Measurements from ENCODE around the gene PGAP3.

The PGAP3 gene

GRCh38 chr17:39655105-39655504 is 32.8 kb downstream of the PGAP3 start:
- no peak for DNase-seq

GRCh38 chr17:39653662-39654331 is 34.1 kb downstream of the PGAP3 start:
- DNase-seq = peak; percentile 40

- DNase-seq = no peak
Observed at GRCh38 chr17:39653316-39653661, 34.6 kb downstream of the PGAP3 start.

DNA sequence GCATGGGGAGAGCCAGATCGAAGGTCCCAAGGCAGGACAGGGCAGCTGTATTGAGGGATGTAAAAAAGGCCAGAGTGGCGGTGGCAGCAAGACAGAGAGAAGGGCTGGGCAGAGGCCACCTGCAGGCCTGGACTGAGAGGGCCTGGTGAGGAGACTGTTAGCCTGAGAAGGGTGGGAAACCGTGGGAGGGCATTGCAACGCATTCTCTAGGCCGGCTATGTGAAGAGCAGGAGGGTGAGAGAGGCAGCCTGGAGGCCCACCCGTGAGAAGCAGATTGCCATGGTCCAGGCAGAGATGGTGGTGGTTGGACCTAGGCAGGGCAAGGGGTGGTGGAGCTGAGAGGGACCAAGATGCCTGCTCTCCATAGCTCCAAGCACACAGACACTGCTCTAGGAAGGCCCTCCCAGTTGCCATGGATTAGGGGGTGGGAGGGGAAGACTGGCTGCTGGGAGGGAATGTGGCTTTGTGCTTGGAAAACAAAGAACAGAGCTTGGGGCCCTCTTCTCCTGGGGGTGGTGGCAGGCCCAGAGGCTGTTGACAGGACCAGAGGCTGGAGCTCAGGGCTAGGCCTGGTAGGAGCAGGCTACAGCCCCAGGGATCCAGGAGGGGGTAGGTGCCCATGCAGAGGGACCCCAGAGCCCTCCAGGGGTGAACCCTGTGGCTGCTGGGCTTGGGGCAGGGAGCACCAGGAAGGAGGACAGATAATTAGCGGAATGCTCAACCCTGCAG is 35.1 kb downstream of the PGAP3 start:
- DNase-seq = no peak

DNA sequence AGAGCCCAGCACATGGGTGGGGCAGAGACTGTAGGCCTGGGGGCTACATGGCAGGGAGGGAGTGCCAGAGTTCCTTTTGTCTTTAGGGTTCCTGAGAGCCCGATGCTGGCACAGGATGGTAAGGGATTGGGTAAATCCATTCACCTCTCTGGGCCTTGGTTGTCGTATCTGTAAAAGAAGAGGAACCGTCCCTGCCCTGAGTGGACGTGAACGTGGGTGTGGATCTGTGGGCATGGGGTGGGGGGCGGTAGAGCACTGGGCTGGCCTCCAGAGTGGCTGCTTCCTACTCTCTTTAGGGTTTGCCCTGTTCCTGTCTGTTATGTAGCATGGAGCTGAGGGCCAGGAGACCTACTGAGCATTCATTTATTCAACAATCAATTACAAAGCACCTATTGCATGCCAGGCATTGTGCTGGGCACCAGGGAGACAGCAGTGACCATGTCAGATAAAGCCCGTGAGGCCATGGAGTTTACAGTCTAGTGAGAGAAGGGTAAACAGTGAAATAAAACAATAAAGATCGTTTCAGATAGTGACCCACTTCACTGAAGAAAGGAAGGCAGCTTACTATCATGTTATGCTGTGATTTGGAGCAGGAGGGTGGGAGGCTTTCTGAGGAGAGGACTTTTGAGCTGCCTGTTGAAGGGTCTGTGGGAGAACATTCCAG is 35.8 kb downstream of the PGAP3 start:
- no peak for DNase-seq

DNA sequence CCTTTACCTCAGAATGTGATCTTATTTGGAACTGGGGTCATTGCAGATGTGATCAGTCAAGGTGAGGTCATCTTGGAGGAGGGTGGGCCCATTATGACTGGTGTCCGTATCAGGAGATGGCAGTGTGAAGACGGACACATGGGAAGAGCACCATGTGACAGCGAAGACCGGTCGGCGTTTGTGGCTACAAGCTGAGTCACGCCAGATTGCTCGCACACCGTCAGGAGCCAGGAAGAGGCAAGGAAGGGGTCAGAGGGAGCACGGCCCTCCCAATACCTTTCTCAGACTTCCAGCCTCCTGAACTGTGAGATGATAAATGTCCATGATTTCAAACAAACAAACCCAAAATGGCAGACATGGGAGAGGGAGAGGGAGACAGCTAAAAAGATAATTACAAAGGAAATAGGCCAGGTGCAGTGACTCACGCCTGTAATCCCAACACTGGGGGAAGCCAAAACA is 37.7 kb downstream of the PGAP3 start:
- no peak for DNase-seq

DNA sequence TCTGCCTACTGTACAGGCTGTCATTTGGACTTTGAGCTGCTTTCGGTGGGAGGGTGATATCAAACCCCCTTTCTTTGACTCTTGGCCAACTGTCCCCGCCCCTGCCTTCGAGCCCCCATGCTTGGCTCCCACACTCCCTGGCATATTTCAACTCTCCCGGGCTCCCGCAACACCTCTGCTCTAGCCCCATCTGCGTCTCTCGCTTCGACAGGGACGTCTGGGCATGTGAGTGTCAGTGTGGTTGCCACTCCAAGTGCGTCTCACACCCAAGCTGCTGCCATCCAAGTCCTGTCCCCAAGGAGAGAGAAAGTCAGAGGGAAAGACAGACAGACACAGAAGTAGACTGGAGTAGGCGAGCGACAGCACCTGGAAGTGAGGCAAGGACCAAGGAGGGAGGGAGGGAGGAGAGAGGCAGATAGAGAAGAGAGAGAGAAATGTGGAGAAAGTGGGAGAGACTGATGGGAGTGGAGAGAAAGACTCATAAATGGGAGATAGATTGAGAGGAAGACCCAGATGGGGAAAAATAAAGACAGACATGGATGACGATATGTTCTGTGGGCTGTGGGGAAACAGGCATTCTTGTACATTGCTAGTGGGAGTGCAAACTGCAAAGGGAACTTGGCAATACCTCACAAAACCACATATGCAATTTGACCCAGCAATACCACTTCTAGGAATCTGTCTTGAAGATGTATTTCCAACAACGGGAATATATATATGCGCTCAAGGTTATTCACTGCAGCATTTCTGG is 39.1 kb downstream of the PGAP3 start:
- peak; percentile 64 for DNase-seq

DNA sequence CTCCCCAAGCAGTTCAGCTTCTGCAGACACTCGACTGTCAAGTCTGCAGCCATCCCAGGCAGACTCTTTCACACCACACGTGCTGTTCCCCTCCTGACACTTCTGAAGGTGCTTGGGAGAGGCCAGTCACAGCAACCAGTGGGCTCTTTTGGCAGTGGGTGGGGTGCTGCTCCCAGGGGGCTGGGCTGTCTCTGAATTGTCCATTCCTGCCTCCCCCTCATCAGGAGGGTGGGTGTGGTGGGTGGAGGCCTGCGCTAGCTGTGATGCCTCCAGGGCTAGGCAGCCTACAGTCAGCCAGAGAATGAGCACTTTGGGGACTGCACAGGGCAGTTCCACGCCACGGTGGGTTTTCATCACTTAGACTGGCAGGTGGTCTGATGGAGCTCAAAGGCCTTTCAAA is 40.6 kb downstream of the PGAP3 start:
- DNase-seq = no peak

DNA sequence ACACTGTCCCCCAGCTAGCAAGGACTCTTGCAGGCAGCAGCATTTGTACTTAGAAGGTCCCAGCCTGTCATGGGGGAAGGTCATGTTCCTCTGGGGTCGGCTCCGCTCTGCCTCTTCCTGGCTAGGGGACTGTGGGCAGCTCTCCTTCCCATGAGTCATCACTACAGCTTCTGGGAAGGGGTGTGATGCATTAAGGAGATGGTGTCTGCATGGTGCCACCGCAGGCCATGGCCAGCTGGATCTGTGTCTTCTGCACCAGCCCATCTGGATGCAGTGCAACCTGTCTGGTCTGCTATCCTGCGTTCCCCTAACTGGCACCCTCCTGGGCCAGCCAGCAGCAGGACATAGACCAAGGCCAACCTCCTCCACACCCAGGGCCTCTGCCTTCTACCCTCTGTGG is 44.6 kb downstream of the PGAP3 start:
- DNase-seq = peak; percentile 27

- DNase-seq = no peak
Observed at GRCh38 chr17:39642291-39643074, 45.4 kb downstream of the PGAP3 start.

DNA sequence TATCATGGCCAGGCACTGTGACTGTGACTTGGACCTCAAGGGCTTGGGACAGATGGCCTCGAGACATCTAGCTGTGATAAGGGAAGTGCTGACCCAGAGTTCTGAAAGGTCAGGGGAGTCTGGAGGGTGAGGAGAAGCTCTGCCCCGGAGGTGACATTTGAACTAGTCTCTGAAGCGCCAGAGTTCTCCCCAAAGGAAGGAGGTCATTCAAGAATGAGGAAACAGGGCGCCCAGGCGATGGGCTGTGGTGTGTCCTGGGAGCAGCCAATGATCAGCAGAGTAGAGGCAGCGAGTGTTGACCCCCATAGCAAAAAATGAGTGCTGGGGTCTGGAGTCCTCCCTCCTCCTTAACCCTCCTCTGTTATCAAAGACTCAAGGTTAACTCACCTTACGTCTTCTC is 46.0 kb downstream of the PGAP3 start:
- DNase-seq = peak; percentile 54

DNA sequence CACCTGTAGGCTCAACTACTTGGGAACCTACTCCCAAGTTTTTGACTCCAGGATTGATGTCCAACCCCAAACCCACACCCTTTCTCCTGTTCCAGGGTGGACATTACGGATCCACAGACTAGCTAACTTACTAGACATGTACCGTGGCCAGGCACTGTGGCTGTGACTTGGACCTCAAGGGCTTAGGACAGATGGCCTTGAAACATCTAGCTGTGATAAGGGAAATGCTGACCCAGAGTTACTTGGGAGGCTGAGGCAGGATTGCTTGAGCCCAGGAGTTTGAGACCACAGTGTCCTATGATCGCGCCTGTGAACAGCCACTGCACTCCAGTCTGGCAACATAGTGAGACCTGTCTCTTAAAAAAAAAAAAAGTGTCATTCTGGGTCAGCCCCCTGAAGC is 46.8 kb downstream of the PGAP3 start:
- DNase-seq = no peak

DNA sequence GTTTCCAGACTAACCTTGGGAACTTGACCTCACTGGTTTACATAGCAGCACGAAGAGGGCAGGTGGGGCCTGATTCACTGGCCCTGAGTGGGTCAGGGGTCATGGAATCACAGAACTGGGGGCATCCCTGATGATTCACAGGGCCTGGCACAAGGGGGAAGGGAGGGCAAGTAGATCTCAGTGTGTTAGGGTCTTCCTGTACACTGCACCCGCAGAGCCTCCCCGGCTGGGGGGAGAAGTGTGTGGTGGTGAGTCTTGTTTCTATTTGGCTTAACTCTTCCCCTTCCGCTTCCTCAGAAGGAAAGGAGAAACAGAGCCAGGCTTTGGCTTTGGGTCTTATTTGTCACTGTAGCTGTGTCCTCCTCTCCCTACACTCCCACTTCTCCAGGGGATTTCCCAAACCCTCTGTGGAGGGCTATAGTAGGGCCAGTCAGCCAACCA is 47.2 kb downstream of the PGAP3 start:
- DNase-seq = peak; percentile 55

GRCh38 chr17:39639566-39640458 is 48.0 kb downstream of the PGAP3 start:
- DNase-seq = no peak

DNA sequence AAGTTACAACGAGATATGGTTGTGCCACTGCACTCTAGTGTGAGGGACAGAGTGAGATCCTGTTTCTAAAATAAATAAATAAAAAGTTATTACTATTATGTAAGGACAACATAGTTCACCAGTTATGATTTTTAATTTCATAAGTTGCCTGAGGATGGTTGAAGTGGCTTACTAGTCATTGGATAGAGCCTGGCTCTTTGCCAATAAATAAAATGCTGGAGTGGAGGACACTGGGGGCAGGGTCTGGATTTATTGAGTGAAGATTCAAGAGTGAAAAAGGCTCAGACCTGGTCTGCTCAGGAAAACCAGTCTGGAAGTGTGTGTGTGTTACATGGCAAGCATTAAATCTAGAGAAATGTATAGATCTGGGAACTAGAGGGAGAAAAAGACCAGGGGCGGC is 48.8 kb downstream of the PGAP3 start:
- DNase-seq = no peak

- no peak for DNase-seq
Observed at GRCh38 chr17:39638317-39638716, 49.5 kb downstream of the PGAP3 start.

DNA sequence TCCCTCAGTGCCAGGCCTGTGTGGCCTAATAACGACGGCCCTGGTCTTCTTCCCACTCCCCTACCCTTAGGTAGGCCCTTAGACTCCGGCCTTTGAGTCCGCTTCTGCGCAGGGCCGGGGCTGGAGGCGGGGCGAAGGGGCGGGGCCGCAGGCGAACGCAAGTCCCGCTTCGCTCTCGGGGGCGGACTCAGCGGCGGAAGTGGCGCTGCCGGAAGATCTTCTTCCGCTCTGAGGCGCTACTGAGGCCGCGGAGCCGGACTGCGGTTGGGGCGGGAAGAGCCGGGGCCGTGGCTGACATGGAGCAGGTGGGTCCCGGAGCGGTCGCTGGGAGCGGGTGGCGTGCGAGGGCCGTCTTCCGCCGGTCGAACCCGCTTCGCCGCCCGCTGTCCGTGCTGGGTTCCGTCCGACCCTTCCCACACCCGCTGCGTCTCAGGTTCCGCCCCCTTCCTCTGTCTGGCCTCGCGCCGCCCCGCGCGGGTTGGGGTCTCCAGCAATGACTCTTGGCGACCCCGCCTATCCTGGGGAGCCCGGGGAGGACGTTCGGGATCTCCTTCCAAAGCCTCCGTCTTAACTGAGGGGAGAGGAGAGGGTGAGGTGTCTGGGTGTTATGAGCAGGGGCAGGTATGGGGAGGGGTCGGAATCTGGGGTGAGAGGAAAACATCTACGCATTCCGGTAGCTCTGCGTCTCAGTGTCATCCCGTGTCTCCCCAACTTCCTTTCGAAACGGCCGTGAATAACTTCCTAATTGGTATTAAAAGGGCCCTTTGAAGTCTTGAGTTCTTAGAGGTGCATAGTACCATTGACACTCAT is 50.7 kb downstream of the PGAP3 start, which contains the start of gene STARD3:
Gene STARD3 (plus strand): TSS at position 218 of the 810 bp plus-strand sequence. CDS start 16,388 bp downstream, outside the sequence.
- DNase-seq = peak; percentile 81

- DNase-seq = no peak
Observed at GRCh38 chr17:39636587-39636926, 51.3 kb downstream of the PGAP3 start.

GRCh38 chr17:39635614-39636176 is 52.2 kb downstream of the PGAP3 start:
- no peak for DNase-seq

- DNase-seq = no peak
Observed at GRCh38 chr17:39634384-39634871, 53.4 kb downstream of the PGAP3 start.
